Activated CD4-positive, alpha-beta T cell treated with anti-CD3 and anti-CD28 coated beads for 24 hours (primary cell): ENCODE results near the gene CHD5.
"Not testable (repeated sequence)": the region's sequence is repeated elsewhere in the genome, so short reads cannot be mapped to it uniquely, and the experiment has no call there.

Experiments used
- DNase-seq, 2 donors: peaks; one replicate each; pipeline ENCODE4 v3.0.0-alpha.2; 2020; ENCODE audit warnings: low read depth in 2 of 2

The CHD5 gene

DNA sequence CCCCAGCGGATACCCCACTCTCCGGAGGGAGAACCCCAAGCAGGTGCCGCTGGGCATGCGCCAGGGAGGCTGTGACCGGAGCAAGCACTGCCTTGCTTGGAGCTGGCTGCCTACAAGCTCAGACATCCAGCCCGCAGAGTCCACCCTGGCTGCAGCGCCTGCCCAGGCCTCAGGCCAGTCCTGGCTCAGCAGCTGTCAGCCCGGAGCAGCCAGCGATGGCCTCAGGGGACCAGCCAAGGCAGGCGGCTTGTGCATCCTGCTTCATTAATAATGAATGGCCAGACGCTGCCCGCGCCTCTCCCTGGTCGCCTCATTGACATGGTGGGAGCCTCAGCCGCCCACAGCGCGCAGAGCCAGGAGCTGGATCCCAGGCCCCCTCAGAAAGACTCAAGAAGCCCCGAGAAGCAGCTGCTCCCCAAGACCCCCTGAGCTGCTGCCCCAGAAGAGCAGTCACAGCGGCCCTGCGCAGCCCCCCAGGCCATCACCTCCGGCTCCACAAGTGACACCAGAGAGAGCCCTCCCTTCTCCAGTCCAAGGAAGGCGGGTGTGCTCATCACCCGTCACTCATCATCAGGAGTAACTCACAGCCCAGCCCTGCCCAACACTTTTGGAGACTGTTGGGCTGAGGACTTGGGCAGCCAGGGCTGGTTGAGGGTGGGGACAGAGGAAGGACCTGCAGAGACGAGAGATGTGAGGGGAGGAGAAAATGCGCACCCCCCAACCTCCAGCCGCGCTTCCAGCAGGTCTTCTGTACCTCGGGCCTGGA is 114.8 kb downstream of the CHD5 start:
- DNase-seq = no peak

DNA sequence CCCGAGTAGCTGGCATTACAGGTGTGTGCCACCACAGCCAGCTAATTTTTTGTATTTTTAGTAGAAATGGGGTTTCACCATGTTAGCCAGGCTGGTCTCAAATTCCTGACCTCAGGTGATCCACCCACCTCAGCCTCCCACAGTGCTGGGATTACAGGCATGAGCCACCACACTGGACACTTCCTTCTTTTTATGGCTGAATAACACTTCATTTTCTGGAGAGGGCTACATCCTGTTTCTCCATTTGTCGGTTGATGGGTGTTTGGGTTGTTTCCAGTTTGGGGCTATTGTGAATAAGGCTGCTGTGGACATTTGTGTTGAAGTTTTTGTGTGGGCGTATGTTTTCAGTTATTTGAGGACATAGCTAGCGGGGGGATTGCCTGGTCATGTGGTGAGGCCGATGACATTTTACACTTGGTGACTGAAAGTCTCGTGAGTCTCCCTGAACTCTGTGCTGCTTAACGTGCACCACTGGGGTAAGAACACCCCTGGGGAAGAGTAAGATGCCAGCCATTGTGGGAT is 116.5 kb downstream of the CHD5 start:
- DNase-seq = not testable (repeated sequence)

DNA sequence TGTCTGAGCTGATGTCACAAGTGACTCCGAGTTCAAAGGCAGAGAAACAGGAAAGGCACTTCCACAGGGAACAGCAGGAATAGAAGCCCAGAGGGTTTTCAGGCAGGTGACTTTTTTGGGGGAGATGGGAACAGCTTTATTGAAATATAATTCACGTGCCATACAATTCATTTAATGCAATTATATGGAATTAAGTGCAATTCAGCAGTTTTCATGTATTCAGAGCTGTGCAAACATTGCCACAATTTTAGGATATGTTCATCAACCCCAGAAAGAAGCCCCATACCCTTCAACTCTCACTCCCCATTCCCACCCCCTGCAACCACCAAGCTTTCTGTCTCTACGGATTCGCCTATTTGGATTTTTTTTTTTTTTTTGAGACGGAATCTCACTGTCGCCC is 117.5 kb downstream of the CHD5 start:
- DNase-seq = no peak

DNA sequence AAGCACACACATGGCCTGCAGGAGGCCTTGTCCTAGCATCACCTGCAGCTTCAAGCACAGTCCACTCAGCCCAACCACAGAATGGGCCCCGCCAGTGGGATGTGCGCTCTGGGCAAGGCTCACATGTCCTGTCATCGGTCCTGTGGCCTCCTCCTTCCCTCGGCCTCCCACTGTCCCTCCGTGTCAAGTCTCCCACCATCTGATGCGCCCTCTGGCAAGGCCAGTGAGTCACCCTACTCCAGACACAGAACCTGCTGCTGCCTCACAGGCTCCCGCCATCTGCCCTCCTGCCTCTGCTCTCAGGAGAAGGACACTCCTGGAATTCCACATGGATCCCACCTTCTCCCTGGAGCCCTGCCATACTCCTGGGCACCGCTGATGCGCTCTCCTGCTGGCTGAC is 120.3 kb downstream of the CHD5 start:
- no peak for DNase-seq

DNA sequence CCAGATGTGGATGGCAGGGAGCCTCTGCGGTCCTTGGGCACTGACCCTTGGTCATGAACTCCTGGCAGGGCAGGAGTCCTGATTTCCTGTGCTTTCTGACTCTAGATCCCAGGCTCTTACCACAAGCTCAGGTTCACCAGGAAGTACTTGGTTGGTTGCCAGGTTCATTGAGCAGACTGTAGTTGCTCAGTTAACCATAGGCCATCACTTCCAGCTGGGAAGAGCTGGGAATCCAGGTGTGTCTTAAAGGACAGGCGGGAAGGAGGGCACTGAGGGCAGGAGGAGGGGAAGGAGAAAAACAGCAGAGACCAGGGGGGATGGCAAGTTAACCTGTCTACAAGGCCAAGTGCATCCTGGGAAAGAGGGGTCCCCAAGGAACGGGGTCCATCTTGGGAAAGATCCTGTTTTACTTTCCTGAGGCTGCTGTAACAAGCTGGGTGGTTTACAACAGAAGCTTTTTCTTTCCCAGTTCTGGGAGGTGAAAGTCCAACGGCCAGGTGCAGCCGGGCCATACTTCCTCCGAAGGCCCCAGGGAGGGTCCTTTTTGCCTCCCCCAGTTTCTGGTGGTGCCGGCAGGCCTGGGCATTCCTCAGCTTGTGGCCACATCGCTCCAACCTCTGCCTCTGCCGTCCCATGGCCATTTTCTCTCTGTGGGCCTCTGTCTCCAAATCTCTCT is 122.8 kb downstream of the CHD5 start:
- no peak for DNase-seq

DNA sequence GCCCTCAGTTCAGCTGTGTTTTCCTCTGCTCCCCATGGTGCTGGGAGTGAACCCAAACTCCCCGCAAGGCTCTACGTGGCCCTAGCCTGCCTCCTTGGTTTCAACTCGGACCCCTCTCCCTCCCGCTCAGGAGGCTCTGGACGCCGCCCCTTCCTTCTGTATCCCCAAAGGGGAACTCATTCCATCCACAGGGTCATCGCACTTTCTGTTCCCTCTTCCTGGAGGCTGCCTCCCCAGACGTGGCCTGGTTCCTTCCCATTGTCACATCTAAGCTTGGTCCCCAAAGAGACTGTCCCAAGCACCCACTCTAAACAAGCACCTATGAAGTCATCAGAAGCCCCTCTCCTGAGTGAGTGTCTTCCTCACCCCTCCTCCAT is 123.6 kb downstream of the CHD5 start:
- DNase-seq = no peak

DNA sequence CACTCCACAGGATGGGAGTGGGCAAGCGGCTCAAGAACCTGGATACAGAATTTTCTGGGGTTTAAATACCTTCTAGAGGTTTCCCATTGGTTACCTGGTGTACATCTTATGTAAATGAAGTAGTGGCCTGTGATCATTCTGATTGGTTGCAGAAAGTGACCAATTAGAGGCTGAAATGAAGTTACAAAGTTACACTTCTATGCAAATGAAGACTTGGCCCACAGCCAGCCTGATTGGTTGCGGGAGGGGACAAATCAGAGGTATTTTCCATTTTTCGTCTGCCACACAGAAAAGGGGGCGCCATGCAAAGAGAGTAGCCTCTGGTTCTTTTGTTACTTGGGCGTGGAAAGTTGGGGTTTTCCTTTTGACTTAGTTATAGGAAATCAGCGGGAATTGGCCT is 125.5 kb downstream of the CHD5 start:
- DNase-seq = no peak

DNA sequence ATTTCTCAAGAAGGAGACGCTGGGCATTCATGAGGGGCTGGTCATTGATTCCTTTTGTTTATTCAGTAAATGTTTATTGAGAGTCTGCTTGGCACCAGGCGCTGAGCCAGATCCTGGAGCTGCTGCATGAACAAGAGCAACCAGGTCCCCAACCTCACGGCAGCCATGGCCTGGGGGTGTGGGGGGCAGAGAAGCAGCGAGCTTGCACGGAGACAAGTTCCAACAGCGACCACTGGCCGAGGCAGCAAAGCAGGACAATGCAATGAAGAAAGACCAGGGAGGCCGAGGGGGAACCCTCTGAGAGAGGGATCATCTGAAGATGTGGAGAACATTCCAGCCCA is 126.9 kb downstream of the CHD5 start:
- no peak for DNase-seq

DNA sequence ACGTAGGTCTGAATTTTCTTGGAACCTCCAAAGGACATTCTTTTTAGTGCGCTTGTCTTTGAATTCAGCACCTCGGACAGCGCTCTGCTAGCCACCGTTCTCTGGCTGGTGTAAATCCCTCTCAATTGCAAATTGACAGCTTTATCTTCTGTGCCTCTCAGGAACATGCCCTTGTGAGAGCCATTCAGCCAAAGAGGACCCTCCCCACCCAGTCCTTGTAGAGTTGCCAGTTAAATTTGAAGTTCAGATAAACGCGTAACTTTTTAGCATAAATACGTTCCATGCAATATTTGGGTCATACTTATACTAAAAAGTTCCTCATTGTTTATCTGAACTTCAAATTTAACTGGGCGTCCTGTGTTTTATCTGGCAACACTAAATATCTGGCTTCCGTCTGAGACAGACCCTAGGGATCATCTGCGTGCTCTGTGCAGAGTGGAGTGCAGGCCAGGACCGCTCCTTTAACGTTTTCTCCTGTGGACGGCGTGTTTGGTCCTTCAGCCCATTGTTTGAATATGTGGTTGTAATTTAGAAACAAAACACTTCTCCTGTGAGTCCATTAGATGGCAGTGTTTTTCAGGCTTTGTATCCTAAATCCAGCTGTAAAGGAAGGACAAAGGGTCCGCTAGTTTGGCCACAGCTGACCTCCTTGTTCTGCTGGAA is 127.4 kb downstream of the CHD5 start:
- no peak for DNase-seq
